Measurements from ENCODE around the gene MYRFL.

DNA sequence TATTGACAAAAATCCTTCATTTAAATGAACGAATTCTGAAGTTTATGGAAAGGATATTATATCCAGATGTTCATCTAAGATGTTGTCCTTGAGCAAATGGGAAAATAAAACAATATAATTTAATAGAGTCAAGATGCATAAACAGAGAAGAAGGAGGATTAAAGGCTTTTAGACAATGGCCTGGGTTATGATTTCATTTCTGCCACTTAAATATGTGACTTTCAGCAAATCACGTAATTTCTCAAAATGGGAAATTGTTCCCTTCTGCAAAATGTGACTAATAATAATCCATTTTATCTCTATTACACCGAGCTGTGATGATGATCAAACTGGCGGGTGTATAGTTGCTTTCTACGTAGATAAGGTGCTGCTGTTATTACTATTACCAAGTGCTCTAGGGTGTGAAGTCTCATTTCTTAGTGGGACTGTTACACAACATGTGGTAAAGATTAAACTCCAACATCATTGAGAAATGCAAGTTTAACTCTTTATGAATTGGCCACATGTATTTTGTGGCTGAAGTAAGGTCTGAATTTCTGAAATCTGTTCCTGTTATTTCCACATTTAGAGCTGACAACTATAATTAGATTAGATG is 157.0 kb downstream of the MYRFL start:
- TF ChIP-seq POLR2A (IDR thresholded peaks at IDR 0.05; ENCODE audit: low read length): no peak
- no peak for TF ChIP-seq GATA1 (IDR thresholded peaks at IDR 0.05; ENCODE audit: low read depth, low read length)
